ENCODE data around the gene FHL5.

Gene FHL5

DNA sequence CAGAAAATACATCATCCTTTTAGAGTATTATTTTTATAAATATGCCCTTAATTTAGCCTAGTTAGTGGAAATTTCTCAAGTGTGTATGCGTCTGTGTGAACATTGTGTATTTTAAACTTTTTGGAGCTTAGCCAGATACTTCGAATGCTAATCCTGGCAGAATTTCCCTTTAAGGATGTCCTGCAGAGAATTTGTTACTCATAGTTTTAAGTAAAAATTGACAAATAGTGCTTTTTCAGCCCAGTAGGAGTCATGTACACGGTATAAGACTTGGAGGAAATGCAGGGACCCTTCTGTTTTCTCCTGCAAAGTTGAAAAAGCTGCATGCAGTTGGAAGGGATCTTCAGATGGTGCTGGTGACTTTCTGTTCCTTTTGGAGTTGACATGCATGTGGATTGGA, at the start of gene FHL5:
FHL5 (plus strand) TSS at position 243 of the 400 bp plus-strand sequence. CDS start 40,486 bp downstream, outside the sequence.
- H3K4me3 ChIP-seq (ENCODE audit: low read length), result no peak within 1 kb of the TSS
- TF ChIP-seq, protein P1, sequence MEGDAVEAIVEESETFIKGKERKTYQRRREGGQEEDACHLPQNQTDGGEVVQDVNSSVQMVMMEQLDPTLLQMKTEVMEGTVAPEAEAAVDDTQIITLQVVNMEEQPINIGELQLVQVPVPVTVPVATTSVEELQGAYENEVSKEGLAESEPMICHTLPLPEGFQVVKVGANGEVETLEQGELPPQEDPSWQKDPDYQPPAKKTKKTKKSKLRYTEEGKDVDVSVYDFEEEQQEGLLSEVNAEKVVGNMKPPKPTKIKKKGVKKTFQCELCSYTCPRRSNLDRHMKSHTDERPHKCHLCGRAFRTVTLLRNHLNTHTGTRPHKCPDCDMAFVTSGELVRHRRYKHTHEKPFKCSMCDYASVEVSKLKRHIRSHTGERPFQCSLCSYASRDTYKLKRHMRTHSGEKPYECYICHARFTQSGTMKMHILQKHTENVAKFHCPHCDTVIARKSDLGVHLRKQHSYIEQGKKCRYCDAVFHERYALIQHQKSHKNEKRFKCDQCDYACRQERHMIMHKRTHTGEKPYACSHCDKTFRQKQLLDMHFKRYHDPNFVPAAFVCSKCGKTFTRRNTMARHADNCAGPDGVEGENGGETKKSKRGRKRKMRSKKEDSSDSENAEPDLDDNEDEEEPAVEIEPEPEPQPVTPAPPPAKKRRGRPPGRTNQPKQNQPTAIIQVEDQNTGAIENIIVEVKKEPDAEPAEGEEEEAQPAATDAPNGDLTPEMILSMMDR (IDR thresholded peaks at IDR 0.05; ENCODE audit: insufficient read depth, low read depth, low read length, missing control alignments), result no peak
- DNase-seq (ENCODE audit: low read depth), result no peak

DNA sequence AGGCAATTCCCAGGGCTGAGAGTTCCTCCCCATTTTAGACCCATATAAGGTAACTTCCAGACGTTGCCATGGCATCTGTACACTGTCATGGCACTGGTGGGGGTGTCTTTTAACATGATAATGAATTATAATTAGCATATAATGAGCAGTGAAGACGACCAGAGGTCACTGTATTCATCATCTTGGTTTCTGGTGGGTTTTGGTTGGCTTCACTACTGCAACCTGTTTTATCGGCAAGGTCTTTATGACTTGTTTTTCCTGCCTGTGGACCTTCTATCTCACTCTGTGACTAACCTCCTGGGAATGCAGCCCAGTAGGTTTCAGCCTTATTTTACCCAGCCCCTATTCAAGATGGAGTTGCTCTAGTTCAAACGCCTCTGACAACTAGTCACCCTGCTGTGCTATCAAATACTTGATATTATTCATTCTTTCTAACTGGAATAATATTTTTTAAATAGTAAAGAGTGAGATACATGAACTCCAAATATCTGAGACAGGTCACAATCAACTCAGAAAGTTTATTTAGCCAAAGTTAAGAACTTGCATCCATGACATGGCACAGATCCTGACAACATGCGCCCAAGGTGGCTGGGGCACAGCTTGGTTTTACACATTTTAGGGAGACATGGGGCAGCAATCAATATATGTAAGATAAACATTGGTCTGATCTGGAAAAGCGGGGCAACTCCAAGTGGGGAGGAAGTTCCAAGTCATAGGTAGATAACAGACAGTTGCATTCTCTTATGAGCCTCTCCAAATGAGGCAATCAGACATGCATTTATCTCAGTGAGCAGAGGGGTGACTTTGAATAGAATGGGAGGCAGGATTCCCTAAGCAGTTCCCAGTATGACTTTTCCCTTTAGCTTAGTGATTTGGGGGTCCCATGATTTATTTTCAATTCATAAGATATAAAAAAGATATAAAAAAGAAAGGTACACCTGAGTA, 42.5 kb upstream of the FHL5 start:
- TF ChIP-seq, protein P1 (IDR thresholded peaks at IDR 0.05; ENCODE audit: insufficient read depth, low read depth, low read length, missing control alignments), result no peak
- peak overlapping the region; percentile 78 for H3K4me3 ChIP-seq (ENCODE audit: low read length)
- peak; percentile 92 for DNase-seq (ENCODE audit: low read depth)

GRCh38 chr6:96521306-96521643, 41.7 kb upstream of the FHL5 start:
- DNase-seq (ENCODE audit: low read depth), result no peak
- peak overlapping the region; percentile 78 for H3K4me3 ChIP-seq (ENCODE audit: low read length)
- TF ChIP-seq, protein P1 (IDR thresholded peaks at IDR 0.05; ENCODE audit: insufficient read depth, low read depth, low read length, missing control alignments), result no peak

DNA sequence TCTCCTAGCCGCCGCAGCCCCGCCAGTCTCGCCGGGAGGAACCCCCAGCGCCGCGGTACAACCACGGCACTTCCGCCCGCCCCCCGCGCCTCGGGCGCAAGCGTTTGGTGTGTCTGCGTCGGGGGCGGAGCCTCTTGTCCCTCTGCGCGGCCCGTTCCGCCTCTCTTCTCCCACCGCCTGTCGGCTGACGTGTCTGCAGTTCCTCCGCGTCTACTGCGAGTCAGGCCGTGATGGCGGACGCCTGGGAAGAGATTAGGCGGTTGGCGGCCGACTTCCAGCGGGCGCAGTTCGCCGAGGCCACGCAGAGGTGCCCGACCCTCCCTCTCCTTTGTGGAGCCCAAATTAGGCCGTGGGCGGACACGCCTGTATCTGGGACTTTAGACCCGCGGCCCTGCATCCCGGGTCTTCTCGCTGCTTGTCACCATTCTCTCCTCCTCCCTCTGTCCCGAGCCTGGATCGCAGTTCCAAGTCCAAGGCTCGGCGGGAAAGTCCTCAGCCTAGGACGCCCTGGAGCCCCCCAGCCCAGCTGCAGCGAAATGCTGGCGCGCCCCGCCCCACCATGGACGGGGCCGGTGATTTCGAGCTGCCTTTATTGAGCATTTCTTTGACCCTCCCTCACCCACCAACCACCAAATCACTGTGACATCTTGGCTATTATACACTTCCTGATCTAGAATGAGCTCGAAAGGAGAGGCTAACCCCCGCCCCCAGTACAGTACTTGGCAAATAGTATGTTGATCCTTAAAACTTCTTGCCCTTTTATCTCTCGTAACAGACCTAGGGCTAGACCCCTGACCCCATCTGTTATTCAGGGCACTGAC, 41.1 kb upstream of the FHL5 start, which contains the start of gene UFL1:
UFL1 (plus strand) TSS at position 163 of the 821 bp plus-strand sequence; CDS start at position 231, 68 bp downstream.
- peak; percentile 95 for DNase-seq (ENCODE audit: low read depth)
- TF ChIP-seq, protein P1 (IDR thresholded peaks at IDR 0.05; ENCODE audit: insufficient read depth, low read depth, low read length, missing control alignments), result peak; percentile 21
- H3K4me3 ChIP-seq (ENCODE audit: low read length), result peak within 1 kb of the TSS; percentile 78

- peak overlapping the region; percentile 78 for H3K4me3 ChIP-seq (ENCODE audit: low read length)
- DNase-seq (ENCODE audit: low read depth), result peak; percentile 8
- TF ChIP-seq, protein P1 (IDR thresholded peaks at IDR 0.05; ENCODE audit: insufficient read depth, low read depth, low read length, missing control alignments), result no peak
Measured at GRCh38 chr6:96522465-96523009, 40.4 kb upstream of the FHL5 start.

GRCh38 chr6:96528193-96528592, 34.7 kb upstream of the FHL5 start:
- DNase-seq (ENCODE audit: low read depth), result peak; percentile 15

More at GRCh38 chr6:96528193-96528592, 34.7 kb upstream of the FHL5 start:
- TF ChIP-seq, protein P1 (IDR thresholded peaks at IDR 0.05; ENCODE audit: insufficient read depth, low read depth, low read length, missing control alignments), result no peak
- no peak overlapping the region for H3K4me3 ChIP-seq (ENCODE audit: low read length)
